Measurements from ENCODE around the gene DTD2.

- no peak for TF ChIP-seq POLR2AphosphoS5 (IDR thresholded peaks at IDR 0.05; ENCODE audit: low read depth, low read length)
- no peak for TF ChIP-seq REST (IDR thresholded peaks at IDR 0.05; ENCODE audit: insufficient read depth in 1 of 2, low read depth in 2 of 2, low read length in 2 of 2)
- no peak for TF ChIP-seq TAF1 (IDR thresholded peaks at IDR 0.05; ENCODE audit: borderline replicate concordance, insufficient read depth, low read length)
- no peak for TF ChIP-seq SIN3A (IDR thresholded peaks at IDR 0.05; ENCODE audit: borderline replicate concordance, insufficient read depth, low read length)
Observed at GRCh38 chr14:31440280-31440679, 17.0 kb downstream of the DTD2 start.

All from PFSK-1 (cell line).